ENCODE measurements around the gene KRTCAP2.

Gene KRTCAP2

DNA sequence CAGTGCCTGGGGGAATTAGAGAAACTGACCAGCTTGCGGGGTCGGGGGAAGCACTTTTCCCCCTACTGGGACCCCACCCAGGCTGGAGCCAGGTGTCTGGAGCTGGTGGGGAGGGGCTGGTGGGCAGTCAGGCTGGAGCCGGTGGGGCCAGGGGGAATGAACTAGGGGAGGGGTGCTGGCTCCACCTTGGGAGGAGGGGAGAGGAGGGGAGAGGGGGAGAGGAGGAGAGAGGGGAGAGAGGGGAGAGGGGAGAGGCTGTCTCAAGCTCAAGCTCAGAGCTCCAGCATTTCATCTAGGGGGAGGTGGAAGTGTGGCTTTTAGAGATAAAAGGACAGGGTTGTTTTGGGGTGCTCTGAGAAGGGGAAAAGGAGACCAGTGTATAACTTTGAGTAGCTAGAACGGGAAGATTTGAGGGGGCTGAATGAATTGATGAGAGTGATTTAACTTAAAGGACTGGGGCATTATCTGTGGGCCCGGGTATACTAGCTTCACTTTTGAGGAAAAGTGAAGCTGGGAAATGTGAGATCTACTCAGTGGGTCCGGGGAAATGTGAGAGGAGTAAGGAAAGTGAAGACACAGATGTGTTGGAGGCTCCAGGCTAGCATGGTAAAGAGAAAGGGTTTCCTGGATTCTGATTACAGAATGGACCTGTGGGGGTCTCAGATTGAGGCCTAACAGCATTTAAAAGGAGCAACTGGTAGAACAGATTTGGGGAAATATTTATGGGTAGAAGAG lies 42.7 kb downstream of the KRTCAP2 start:
- peak; percentile 55 for DNase-seq

GRCh38 chr1:155128755-155129473 lies 44.2 kb downstream of the KRTCAP2 start:
- DNase-seq = peak; percentile 26

- DNase-seq = no peak
Measured at GRCh38 chr1:155127967-155128754, 44.9 kb downstream of the KRTCAP2 start.

- peak; percentile 83 for DNase-seq
Measured at GRCh38 chr1:155127105-155127966, 45.8 kb downstream of the KRTCAP2 start, which contains the start of gene EFNA1. TSS of gene EFNA1 (plus strand) at chr1:155127876. CDS start at chr1:155127978, 102 bp downstream.

- peak; percentile 83 for DNase-seq
Measured at GRCh38 chr1:155126556-155127104, 46.5 kb downstream of the KRTCAP2 start.

GRCh38 chr1:155125946-155126555 lies 47.1 kb downstream of the KRTCAP2 start:
- peak; percentile 70 for DNase-seq

GRCh38 chr1:155125511-155125945 lies 47.6 kb downstream of the KRTCAP2 start:
- DNase-seq = peak; percentile 40

DNA sequence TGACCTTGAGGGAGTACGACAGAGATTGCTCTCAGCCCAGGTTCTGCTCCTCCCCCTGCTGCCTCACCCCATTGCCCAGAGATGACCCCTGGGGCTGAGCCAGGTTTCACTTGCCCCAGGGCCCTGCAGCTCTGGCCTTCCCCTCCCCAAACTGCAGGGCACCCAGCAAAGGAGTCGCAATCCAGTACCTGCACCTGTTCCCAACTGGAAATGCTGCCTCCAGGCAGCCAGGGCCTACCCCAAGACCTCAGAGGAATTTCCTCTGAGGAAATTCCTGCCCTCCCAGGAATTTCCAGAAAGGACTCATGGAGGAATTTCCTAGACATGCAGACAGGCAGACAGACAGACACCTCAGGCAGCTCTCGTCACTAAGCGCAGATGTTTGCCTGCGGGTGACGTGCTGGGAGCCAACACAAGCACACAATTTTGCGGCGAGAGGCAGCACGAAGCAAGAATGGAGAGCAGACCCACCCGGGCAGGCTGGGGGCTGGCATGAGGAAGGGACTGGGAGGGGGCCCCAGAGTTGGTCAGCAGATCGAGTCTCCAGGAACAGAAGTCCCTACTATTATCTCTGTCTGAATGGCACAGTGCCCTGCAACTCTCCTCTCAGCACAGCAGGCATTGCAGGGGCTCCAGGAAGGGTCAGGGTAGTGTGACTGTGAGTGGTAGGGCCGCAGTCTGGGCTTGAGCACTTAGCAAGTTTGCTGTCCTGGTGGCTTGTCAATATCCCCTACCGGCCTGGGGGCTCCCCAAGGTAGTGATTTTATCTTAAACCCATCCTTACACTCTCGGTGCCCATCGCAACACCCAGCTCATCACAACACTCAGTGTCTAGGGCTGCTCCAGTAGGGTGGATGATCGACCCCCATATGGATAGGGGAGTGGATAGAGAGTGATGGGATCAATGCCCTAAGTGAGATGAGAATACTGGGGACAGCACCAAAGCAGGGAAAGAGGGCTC lies 48.3 kb downstream of the KRTCAP2 start:
- DNase-seq = peak; percentile 17

GRCh38 chr1:155123801-155124200 lies 49.3 kb downstream of the KRTCAP2 start:
- no peak for DNase-seq

DNA sequence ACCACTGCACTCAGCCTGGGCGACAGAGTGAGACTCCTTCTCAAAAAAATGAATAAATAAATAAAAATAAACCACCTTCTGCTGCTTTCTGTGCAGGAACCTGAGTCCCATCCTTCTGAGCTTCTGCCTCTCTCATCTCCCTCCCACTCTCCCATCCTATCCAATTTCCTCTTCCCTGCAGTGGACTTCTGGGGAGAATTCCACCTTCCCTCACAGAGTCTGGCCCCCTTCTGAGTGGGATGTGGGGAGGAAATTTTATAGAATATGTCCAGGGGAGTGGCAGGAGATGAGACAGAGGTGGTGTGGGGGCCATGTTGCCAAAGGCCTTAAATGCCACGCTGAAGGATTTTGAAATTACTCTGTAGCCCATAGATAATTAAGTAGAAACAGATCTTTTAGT lies 50.8 kb downstream of the KRTCAP2 start:
- DNase-seq = no peak

DNA sequence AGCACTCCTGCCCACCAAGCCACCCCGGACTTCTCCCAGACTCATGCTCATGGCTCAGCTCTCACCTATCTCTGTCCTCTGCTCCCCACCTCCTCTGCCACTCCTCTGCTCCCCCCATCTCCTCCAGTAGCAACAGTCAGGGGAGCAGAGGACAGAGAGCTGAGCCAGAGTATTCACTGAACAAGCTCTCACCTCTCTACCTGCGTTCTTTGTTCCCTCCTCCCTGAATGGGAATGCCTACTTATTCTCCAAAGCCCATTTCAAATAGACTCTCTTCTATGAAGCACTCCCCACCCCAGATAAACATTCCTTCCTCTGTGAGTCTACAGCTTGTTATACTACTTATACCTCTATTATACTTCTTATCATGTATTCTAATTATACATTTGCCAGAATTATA lies 51.9 kb downstream of the KRTCAP2 start:
- no peak for DNase-seq

DNA sequence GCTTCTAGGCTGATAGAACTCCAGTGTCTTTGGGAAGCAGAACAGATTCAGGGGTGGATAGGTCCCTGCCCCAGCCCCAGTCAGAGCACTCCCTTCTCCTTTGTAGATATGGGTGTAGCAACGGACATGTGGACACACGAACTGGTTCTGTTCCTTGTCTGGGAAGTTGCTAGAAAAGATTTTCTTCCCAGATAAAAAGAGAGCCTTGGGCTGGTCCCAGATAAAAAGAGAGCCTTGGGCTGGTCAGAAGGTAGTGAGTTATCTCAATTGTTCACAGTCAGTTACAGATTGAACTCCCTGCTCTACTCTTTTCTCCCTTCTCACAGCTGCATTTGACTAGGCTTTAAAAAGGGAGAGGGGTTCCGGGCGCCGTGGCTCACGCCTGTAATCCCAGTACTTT lies 52.9 kb downstream of the KRTCAP2 start:
- DNase-seq = no peak
